HepG2 (cell line): ENCODE results near the gene TNFAIP3. TPM values are rescaled to one million over a fixed set of nuclear protein-coding genes. Genes with fewer than 3 reads are reported as not detected.

Experiments
- AGO2 ChIP-seq: fragments of 200-400 bp; formaldehyde crosslinking; optimal IDR thresholded peaks from 2 replicates; pipeline ENCODE3; 2017; ENCODE audit warnings: mild to moderate bottlenecking, low read depth, low read length, moderate library complexity
- CCAR2 ChIP-seq: fragments of 200-400 bp; formaldehyde crosslinking; optimal IDR thresholded peaks from 2 replicates; pipeline ENCODE3; 2018; ENCODE audit warnings: low read depth, mild to moderate bottlenecking, low read length, moderate library complexity
- EEA1 ChIP-seq: sonication (generic); formaldehyde crosslinking; IDR thresholded peaks from 2 replicates; pipeline ENCODE4 v1.5.1; 2020; ENCODE audit warnings: mild to moderate bottlenecking, missing genetic modification reagents, borderline replicate concordance
- ETV6 ChIP-seq: sonication (generic); formaldehyde crosslinking; conservative IDR thresholded peaks from 2 replicates; pipeline ENCODE4 v1.4.0; 2020; ENCODE audit warnings: missing genetic modification reagents
- GABPB1 ChIP-seq: IDR thresholded peaks from 2 replicates; pipeline ENCODE4 v1.6.1; 2016; ENCODE audit warnings: mild to moderate bottlenecking, missing genetic modification reagents, moderate library complexity, missing compliant biosample characterization
- ISX ChIP-seq: sonication (generic); formaldehyde crosslinking; conservative IDR thresholded peaks from 2 replicates; pipeline ENCODE4 v1.5.0; 2020; ENCODE audit warnings: missing genetic modification reagents
- JUNB ChIP-seq: sonication (generic); formaldehyde crosslinking; IDR thresholded peaks from 2 replicates; pipeline ENCODE4 v1.8.0; 2022; ENCODE audit warnings: missing genetic modification reagents, mild to moderate bottlenecking, borderline replicate concordance
- KDM5B ChIP-seq: sonication (generic); formaldehyde crosslinking; IDR thresholded peaks from 2 replicates; pipeline ENCODE4 v1.4.0; 2020; ENCODE audit warnings: missing genetic modification reagents, mild to moderate bottlenecking, borderline replicate concordance
- MBNL3 ChIP-seq: fragments of 250-450 bp; sonication (Bioruptor Pico); conservative IDR thresholded peaks from 2 replicates; pipeline ENCODE4 v1.8.0; 2022; ENCODE audit warnings: mild to moderate bottlenecking, inconsistent platforms
- NCOR1 ChIP-seq: fragments of 200-600 bp; sonication (generic); IDR thresholded peaks from 2 replicates; pipeline ENCODE4 v1.7.0; 2017; ENCODE audit warnings: antibody characterized with exemption, low read length, borderline replicate concordance
- SETDB1 ChIP-seq: sonication (generic); formaldehyde crosslinking; IDR thresholded peaks from 2 replicates; pipeline ENCODE4 v1.5.1; 2020; ENCODE audit warnings: missing genetic modification reagents, mild to moderate bottlenecking, borderline replicate concordance
- SP4 ChIP-seq: sonication (generic); formaldehyde crosslinking; IDR thresholded peaks from 2 replicates; pipeline ENCODE4 v1.8.1; 2023; ENCODE audit warnings: mild to moderate bottlenecking, missing genetic modification reagents
- SRY ChIP-seq: sonication (generic); formaldehyde crosslinking; IDR thresholded peaks from 2 replicates; pipeline ENCODE4 v1.8.0; 2022; ENCODE audit warnings: mild to moderate bottlenecking, missing genetic modification reagents
- THAP11 ChIP-seq: IDR thresholded peaks from 2 replicates; pipeline ENCODE4 v1.6.1; 2016; ENCODE audit warnings: missing biosample characterization, missing genetic modification reagents
- TP53 ChIP-seq: sonication (generic); formaldehyde crosslinking; conservative IDR thresholded peaks from 2 replicates; pipeline ENCODE4 v1.4.0; 2020; ENCODE audit warnings: missing genetic modification reagents
- ZNF251 ChIP-seq: sonication (generic); formaldehyde crosslinking; IDR thresholded peaks from 2 replicates; pipeline ENCODE4 v1.9.0; 2021; ENCODE audit warnings: mild to moderate bottlenecking, missing genetic modification reagents
- ZNF263 ChIP-seq: sonication (generic); formaldehyde crosslinking; IDR thresholded peaks from 2 replicates; pipeline ENCODE4 v1.4.0; 2020; ENCODE audit warnings: missing genetic modification reagents
- ZNF33A ChIP-seq: sonication (generic); formaldehyde crosslinking; IDR thresholded peaks from 2 replicates; pipeline ENCODE4 v1.5.1; 2020; ENCODE audit warnings: missing genetic modification reagents, mild to moderate bottlenecking, moderate library complexity, borderline replicate concordance
- ZNF530 ChIP-seq: sonication (generic); formaldehyde crosslinking; IDR thresholded peaks from 2 replicates; pipeline ENCODE4 v1.5.0; 2020; ENCODE audit warnings: low read depth, mild to moderate bottlenecking, missing genetic modification reagents
- ZNF550 ChIP-seq: sonication (generic); formaldehyde crosslinking; IDR thresholded peaks from 2 replicates; pipeline ENCODE4 v1.4.0; 2020; ENCODE audit warnings: mild to moderate bottlenecking, missing genetic modification reagents, borderline replicate concordance
- ZNF562 ChIP-seq: sonication (generic); formaldehyde crosslinking; IDR thresholded peaks from 2 replicates; pipeline ENCODE4 v1.8.0; 2022; ENCODE audit warnings: missing genetic modification reagents, borderline replicate concordance
- polyA plus RNA-seq, 8 experiments: library from polyadenylated mRNA; depleted of rRNA in 3 of 8; stranded (reverse) in 7 of 8; unstranded in 1 of 8; fragments of >200 nt; fragmentation: Illumina TruSeq in 4 of 8; extraction: Trizol in 4 of 8; gene quantifications; 2 replicates each; pipeline versions ENCODE4 v1.2.1 to v1.2.3, GENCODE V29; 2011 to 2016; ENCODE audit warnings: low read depth in 4 of 8, missing spikeins in 1 of 8, mixed read lengths in 1 of 8; ENCODE audit not compliant: insufficient read depth in 1 of 8
- total RNA-seq, 5 experiments: library from RNA; depleted of rRNA; stranded (reverse); fragments of >200 nt; fragmentation: Illumina TruSeq; extraction: Trizol; gene quantifications; 2 replicates each; pipeline ENCODE4 v1.2.3, GENCODE V29; 2016; ENCODE audit warnings: low read depth in 1 of 5
- TF ChIP-seq, protein P1 (sequence below): sonication (generic); formaldehyde crosslinking; IDR thresholded peaks from 2 replicates; pipeline ENCODE4 v1.4.0; 2020; ENCODE audit warnings: missing genetic modification reagents, low read depth, mild to moderate bottlenecking, borderline replicate concordance
- TF ChIP-seq, protein P2 (sequence below): sonication (generic); formaldehyde crosslinking; IDR thresholded peaks from 2 replicates; pipeline ENCODE4 v1.4.0; 2020; ENCODE audit warnings: missing genetic modification reagents, borderline replicate concordance
- TF ChIP-seq, protein P3 (sequence below): sonication (generic); formaldehyde crosslinking; IDR thresholded peaks from 2 replicates; pipeline ENCODE4 v1.9.0; 2021; ENCODE audit warnings: missing genetic modification reagents, borderline replicate concordance

Gene TNFAIP3
- total and polyA plus RNA-seq, 2 of the 13 experiments (the other 11 are each of a cell fraction or from before 2014, with no cell fraction given), result 28.2 to 47.1 TPM

DNA sequence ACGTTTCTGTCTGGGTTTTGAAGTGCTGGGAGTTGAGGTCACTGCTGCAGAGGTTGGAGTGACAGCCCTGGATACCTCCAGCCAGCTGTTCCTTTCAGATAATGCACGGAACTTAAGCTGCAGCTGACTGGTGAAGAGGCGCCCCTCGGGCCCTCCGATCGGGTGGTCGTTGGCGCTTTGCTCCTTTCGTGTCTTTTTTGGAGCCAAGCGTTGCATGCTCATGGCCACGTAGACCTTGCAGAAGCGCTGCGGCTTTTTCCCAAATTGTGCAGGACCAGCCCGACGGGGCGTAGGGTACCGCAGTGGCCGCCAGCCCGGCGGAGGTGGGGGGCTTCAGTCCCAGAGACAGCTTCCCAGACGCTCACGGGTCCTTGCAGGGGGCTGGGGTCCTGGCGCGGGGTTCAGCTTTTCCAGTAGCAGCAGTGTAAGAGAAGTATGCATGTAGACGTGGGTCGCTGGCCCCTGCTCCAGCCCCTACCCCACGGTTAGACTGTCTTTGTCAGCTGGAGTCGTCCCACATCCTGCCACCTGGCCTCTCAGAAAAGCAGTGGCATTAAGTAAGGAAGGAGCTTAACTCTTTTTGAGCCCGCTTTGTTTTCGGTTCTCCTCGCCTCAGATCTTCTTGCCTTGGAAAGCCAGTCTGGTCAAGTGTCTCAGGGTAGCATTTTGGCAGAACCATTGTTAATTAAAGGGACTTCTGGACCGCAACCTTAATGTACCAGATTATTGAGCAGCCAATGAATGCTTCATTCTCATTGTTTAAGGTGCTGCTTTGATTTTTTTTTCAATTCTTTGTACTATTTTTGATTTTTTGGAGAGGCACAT, 838 bp downstream of the TNFAIP3 start (continued):
- TF ChIP-seq SETDB1 (CRISPR knock-in tag), result no peak
- peak; percentile 82; the same call in 1 of the 2 replicates for TF ChIP-seq ISX (CRISPR knock-in tag)
- TF ChIP-seq, protein P1, sequence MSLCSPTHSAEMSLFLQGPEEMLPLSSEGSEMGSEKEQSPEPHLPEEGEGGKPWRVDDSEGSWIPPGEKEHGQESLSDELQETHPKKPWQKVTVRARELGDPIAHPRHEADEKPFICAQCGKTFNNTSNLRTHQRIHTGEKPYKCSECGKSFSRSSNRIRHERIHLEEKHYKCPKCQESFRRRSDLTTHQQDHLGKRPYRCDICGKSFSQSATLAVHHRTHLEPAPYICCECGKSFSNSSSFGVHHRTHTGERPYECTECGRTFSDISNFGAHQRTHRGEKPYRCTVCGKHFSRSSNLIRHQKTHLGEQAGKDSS (CRISPR knock-in tag), result peak; percentile 58
- peak; percentile 94 for TF ChIP-seq AGO2
- no peak for TF ChIP-seq SP4
- no peak for TF ChIP-seq JUNB
- TF ChIP-seq ZNF251 (CRISPR knock-in tag), result no peak
- no peak for TF ChIP-seq SRY
- no peak for TF ChIP-seq CCAR2
- TF ChIP-seq, protein P2, sequence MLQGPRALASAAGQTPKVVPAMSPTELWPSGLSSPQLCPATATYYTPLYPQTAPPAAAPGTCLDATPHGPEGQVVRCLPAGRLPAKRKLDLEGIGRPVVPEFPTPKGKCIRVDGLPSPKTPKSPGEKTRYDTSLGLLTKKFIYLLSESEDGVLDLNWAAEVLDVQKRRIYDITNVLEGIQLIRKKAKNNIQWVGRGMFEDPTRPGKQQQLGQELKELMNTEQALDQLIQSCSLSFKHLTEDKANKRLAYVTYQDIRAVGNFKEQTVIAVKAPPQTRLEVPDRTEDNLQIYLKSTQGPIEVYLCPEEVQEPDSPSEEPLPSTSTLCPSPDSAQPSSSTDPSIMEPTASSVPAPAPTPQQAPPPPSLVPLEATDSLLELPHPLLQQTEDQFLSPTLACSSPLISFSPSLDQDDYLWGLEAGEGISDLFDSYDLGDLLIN (CRISPR knock-in tag), result no peak
- TF ChIP-seq, protein P3, sequence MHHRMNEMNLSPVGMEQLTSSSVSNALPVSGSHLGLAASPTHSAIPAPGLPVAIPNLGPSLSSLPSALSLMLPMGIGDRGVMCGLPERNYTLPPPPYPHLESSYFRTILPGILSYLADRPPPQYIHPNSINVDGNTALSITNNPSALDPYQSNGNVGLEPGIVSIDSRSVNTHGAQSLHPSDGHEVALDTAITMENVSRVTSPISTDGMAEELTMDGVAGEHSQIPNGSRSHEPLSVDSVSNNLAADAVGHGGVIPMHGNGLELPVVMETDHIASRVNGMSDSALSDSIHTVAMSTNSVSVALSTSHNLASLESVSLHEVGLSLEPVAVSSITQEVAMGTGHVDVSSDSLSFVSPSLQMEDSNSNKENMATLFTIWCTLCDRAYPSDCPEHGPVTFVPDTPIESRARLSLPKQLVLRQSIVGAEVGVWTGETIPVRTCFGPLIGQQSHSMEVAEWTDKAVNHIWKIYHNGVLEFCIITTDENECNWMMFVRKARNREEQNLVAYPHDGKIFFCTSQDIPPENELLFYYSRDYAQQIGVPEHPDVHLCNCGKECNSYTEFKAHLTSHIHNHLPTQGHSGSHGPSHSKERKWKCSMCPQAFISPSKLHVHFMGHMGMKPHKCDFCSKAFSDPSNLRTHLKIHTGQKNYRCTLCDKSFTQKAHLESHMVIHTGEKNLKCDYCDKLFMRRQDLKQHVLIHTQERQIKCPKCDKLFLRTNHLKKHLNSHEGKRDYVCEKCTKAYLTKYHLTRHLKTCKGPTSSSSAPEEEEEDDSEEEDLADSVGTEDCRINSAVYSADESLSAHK (CRISPR knock-in tag), result no peak
- no peak for TF ChIP-seq TP53 (CRISPR knock-in tag)
- TF ChIP-seq ZNF550, result no peak
- no peak for TF ChIP-seq GABPB1
- TF ChIP-seq NCOR1, result 0 out of 2 replicates have a peak, but pooled peaks have one; percentile 37
- TF ChIP-seq EEA1 (CRISPR knock-in tag), result no peak
- no peak for TF ChIP-seq MBNL3 (CRISPR knock-in tag)
- no peak for TF ChIP-seq THAP11 (CRISPR knock-in tag)
- no peak for TF ChIP-seq ZNF530
- TF ChIP-seq KDM5B (CRISPR knock-in tag), result peak; percentile 49
- TF ChIP-seq ZNF33A (CRISPR knock-in tag), result no peak
- no peak for TF ChIP-seq ETV6 (CRISPR knock-in tag)
- TF ChIP-seq ZNF562 (CRISPR knock-in tag), result no peak
- TF ChIP-seq ZNF263 (CRISPR knock-in tag), result no peak; the same call in 1 of the 2 replicates
